HG03460 (cell line): ENCODE results near the gene MBLAC1.

Experiments used
- ATAC-seq: cut with Tn5 transposase; IDR thresholded peaks from one replicate; pipeline ENCODE4 v1.9.1; 2021; ENCODE audit not compliant: unreplicated experiment

Gene MBLAC1

DNA sequence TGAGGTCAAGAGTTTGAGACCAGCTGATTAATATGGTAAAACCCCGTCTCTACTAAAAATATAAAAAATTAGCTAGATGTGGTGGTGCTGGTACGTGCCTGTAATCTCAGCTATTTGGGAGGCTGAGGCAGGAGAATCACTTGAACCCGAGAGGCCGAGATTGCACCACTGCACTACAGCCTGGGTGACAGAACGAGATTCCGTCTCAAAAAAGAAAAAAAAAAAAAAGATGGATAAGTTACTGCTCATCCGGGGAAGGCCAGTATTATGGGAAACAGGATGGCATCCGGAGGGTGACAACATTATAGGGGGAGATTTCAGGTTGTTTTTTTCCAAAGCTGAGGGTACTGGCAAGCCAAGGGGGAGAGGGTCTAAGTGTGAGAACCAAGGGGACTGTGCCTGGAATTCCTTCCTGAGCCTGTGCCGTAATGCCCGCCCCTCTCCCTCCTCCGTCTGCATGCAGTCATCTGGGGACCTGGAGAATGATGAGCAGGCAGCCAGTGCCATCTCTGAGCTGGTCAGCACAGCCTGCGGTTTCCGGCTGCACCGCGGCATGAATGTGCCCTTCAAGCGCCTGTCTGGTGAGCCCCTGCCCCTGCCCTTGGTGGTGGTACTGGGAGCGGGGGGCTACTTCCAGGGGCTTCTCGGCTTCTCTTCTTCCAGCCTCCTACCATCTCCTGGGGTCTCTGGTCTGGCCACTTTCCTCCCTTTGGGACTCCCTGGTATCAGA, 26.3 kb downstream of the MBLAC1 start:
- no peak for ATAC-seq

- ATAC-seq, result no peak
Measured at GRCh38 chr7:100153708-100154535, 27.2 kb downstream of the MBLAC1 start.

DNA sequence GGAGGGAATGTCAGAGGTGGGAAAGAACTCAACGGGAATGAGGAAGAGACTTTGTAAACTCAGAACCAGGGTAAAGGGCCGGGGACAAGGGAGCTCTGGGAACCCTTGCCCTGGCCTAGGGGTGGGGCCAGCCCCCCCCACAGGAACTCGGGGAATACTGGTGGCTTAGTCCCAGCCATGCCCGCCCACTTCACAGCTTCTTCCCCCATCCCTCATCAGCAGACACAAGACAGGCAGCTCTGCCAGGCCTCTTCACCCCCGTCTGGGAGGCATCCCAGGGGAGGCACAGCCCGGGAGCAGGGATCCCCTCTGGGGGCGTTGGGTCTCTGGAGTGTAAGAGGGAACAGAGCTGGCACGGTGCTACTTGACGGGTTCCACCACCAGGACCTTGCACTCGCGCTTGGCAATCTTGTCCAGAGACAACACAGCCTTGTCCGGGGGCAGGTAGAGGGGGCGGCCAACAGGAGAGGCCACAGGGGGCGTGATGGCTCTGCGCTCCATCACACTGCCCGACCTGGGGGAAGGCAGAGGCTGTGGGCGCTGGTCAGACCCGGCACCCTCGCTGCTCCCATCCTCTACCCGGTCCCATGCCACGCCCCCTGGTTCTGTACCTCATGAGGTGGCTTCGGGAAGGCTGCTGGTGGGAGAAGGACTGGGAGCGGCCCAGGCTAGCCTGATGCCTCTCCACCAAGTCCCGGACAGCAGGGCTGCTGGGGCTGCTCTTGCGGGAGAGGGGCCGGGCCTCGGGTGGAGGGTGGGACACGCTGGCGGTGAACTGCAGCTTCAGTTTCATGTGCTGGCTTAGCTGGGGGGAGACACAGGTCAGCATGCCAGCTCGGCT, 28.1 kb downstream of the MBLAC1 start:
- ATAC-seq, result no peak

DNA sequence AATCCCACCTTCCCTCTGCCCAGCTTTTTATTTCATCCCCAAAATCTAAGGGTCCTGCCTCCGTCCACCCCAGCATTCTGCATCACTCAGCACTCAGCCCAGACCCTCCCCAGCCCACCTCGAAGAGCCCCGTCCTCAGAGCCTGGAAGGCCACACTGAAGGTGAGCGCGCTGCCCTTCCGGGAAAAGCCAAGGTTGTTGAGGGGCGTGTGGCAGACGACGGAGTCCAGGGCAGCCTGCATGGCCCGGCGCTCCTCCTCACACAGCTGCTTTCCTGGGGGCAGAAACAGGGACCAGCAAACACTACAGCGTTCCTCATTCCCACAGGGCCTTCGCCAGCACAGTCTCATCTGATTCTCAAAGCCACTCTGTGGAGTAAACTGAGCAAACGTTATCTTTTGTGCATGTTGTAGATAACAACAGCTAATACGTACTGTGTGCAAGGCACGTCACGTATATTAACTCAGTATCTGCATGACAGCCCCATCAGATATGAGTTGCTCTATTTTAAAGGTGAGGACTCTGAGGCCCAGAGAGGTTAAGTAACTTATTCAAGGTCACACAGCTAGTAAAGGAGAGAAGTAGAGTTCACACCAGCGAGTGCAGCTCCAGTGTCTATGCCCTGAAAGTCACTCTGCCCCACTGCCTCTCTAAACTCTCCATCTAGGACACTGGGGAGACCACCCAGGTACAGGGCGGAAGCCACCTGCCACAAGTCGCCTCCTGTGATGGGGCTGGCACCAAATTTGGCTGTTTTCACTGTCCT, 29.0 kb downstream of the MBLAC1 start:
- ATAC-seq, result no peak

- ATAC-seq, result no peak
Measured at GRCh38 chr7:100156331-100157068, 29.7 kb downstream of the MBLAC1 start.

GRCh38 chr7:100157069-100157333, 30.2 kb downstream of the MBLAC1 start:
- no peak for ATAC-seq

- ATAC-seq, result no peak
Measured at GRCh38 chr7:100157334-100158228, 30.8 kb downstream of the MBLAC1 start.

DNA sequence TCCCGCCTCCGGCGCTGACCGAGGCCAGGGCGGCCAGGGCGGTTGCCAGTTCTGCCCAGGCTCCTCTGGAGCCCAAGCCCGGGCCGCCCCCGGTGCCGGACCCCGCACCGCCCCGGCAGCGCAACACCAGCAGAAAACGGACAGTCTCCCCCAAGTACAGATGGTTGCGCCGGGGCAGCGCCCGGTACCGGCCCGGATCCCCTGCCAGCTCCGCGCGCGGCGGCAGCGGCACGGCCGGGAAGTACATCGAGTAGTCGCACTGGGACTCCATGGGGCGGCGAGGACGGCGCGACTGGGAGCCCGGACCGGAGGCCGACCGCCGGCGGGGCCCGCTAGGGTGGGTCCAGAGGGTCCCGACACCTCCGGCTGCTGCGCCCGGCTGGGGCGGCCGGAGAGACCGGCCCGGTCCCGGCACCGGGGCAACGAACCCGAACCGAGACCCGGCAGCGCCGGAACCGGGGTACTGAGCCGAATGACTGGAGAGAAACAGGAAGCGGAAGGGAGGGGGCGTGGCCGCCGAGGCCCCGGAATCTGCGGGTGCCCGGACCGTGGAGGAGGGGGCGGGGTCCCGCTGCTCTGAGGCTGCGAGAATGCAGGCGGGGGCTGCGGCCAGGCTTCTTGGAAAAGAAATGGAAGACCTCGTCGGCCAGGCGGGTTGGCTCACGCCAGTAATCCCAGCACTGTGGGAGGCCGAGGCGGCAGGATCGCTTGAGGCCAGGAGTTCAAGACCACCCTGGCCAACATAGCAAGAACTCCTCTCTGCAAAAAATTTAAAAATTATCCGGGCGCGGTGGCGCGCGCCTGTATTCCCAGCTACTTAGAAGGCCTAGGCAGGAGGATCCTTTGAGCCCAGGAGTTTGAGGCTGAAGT, 31.7 kb downstream of the MBLAC1 start, which contains the start of gene TRAPPC14:
TSS of gene TRAPPC14 (minus strand) at position 495 of the 870 bp plus-strand sequence. CDS start at position 271, 224 bp downstream.
- peak; percentile 61 for ATAC-seq

- ATAC-seq, result no peak
Measured at GRCh38 chr7:100159099-100159623, 32.4 kb downstream of the MBLAC1 start.

DNA sequence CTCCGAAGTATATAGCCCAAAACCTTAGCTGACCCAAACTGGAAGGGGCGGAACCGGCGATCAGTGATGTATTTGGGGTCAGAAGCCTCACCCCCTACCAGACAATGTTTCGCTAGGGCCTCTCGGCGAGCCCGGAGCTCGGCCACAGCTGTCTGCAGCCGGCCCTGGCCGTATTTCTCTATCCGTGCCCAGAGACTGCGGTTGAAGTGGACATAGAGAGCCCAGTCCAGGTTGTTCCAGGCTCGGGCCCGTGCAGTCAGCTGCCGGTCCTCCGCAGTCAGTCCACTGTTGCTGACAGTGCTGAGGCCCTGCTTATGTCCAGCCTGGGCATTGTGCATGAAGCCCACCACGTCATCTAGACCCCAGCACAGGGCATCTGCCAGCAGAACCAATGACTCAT, 33.3 kb downstream of the MBLAC1 start:
- ATAC-seq, result no peak

- no peak for ATAC-seq
Measured at GRCh38 chr7:100163006-100163531, 36.3 kb downstream of the MBLAC1 start.

GRCh38 chr7:100163871-100164270, 37.1 kb downstream of the MBLAC1 start:
- ATAC-seq, result no peak

GRCh38 chr7:100166317-100166940, 39.7 kb downstream of the MBLAC1 start:
- ATAC-seq, result no peak

GRCh38 chr7:100166970-100167911, 40.5 kb downstream of the MBLAC1 start:
- ATAC-seq, result no peak

DNA sequence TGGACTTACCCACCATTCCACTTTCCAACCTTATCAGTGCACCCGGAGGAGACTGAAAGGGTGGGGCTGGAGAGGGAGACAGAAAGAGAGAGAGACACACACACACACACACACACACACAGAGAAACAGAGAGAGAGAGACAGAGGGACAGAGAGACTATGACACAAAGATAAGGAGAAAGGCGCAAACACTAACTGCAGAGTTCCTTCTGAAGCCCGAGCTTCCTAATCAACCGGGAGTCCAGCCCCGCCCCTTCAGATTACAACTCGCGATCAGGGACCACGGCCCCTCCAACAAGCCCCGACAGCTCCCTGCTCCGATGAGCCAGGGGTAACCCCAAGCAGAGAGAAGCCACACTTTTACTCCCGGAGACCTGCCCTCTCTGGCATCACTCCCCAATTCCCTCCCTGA, 41.2 kb downstream of the MBLAC1 start:
- ATAC-seq, result no peak
